Muscle layer of colon (tissue), 2 donors: ENCODE results near the gene ECSIT.

Experiments used
- H3K27ac ChIP-seq: one replicate; pipeline ENCODE4 v1.7.0; 2013; ENCODE audit warnings: low read depth, mild to moderate bottlenecking, low read length, moderate library complexity
- H3K27me3 ChIP-seq, 2 donors: one replicate each; pipeline ENCODE4 v1.7.0; 2013; ENCODE audit warnings: low read length in 2 of 2, mild to moderate bottlenecking in 2 of 2; ENCODE audit not compliant: insufficient read depth in 2 of 2, control insufficient read depth in 1 of 2
- H3K36me3 ChIP-seq: one replicate; pipeline ENCODE4 v1.7.0; 2013; ENCODE audit warnings: mild to moderate bottlenecking, low read length; ENCODE audit not compliant: insufficient read depth
- H3K4me1 ChIP-seq: one replicate; pipeline ENCODE4 v1.7.0; 2013; ENCODE audit warnings: mild to moderate bottlenecking, low read length; ENCODE audit not compliant: insufficient read depth
- H3K4me3 ChIP-seq, 2 donors: one replicate each; pipeline ENCODE4 v1.7.0; 2013; ENCODE audit warnings: low read length in 2 of 2, low read depth in 1 of 2, mild to moderate bottlenecking in 1 of 2, moderate library complexity in 1 of 2
- H3K9ac ChIP-seq: one replicate; pipeline ENCODE4 v1.7.0; 2013; ENCODE audit warnings: low read length
- H3K9me3 ChIP-seq: one replicate; pipeline ENCODE4 v1.7.0; 2013; ENCODE audit warnings: mild to moderate bottlenecking, low read length
- donor health status: abdominal sarcoma.
- donor health status: Adenocarcinoma of cecum.

The ECSIT gene

GRCh38 chr19:11495885-11496284 is 33.0 kb downstream of the ECSIT start:
- no peaks in the 10 kb centered on the region for H3K9me3 ChIP-seq
- no peaks in the 10 kb centered on the region for H3K4me1 ChIP-seq
- peaks cover 11% of the 10 kb centered on the region for H3K36me3 ChIP-seq
- no peak overlapping the region for H3K9ac ChIP-seq
- no peaks in the 10 kb centered on the region for H3K27me3 ChIP-seq
- H3K4me3 ChIP-seq: no peak overlapping the region
- no peak overlapping the region for H3K27ac ChIP-seq

- Histone ChIP-seq H3K27me3 (no peaks in the 10 kb centered on the region), H3K9ac (no peak overlapping the region), H3K4me1 (no peaks in the 10 kb centered on the region), H3K36me3 (peaks cover 11% of the 10 kb centered on the region), H3K9me3 (no peaks in the 10 kb centered on the region), H3K27ac (no peak overlapping the region), H3K4me3 (no peak overlapping the region)
These were observed 33.5 kb downstream of the ECSIT start for GRCh38 chr19:11495481-11495880.

- H3K36me3 ChIP-seq: peaks cover 11% of the 10 kb centered on the region
- H3K9ac ChIP-seq: no peak overlapping the region
- no peak overlapping the region for H3K4me3 ChIP-seq
- H3K27me3 ChIP-seq: no peaks in the 10 kb centered on the region
- no peaks in the 10 kb centered on the region for H3K4me1 ChIP-seq
- H3K27ac ChIP-seq: no peak overlapping the region
- no peaks in the 10 kb centered on the region for H3K9me3 ChIP-seq
These were observed 34.2 kb downstream of the ECSIT start for GRCh38 chr19:11494634-11495285.

- Histone ChIP-seq H3K36me3 (no peaks in the 10 kb centered on the region), H3K4me1 (no peaks in the 10 kb centered on the region), H3K4me3 (no peak overlapping the region), H3K9me3 (no peaks in the 10 kb centered on the region), H3K27me3 (peaks cover 0 to 17% of the 10 kb centered on the region in 2 donors), H3K9ac (no peak overlapping the region), H3K27ac (no peak overlapping the region)
These were observed 39.6 kb downstream of the ECSIT start for GRCh38 chr19:11489378-11489777.

- H3K9me3 ChIP-seq: no peaks in the 10 kb centered on the region
- H3K9ac ChIP-seq: no peak overlapping the region
- H3K4me3 ChIP-seq: no peak overlapping the region
- H3K4me1 ChIP-seq: peaks cover 11% of the 10 kb centered on the region
- no peak overlapping the region for H3K27ac ChIP-seq
- peaks cover 11 to 40% of the 10 kb centered on the region in 2 donors for H3K27me3 ChIP-seq
- H3K36me3 ChIP-seq: no peaks in the 10 kb centered on the region
These were observed 42.1 kb downstream of the ECSIT start for GRCh38 chr19:11486661-11487503.

- peaks cover 20 to 55% of the 10 kb centered on the region in 2 donors for H3K27me3 ChIP-seq
These were observed 43.6 kb downstream of the ECSIT start for GRCh38 chr19:11485245-11485837.

GRCh38 chr19:11483366-11484111 is 45.4 kb downstream of the ECSIT start:
- peaks cover 20 to 70% of the 10 kb centered on the region in 2 donors for H3K27me3 ChIP-seq
- peaks cover 11% of the 10 kb centered on the region for H3K4me1 ChIP-seq
- no peak overlapping the region for H3K9ac ChIP-seq
- no peak overlapping the region for H3K27ac ChIP-seq
- no peak overlapping the region for H3K4me3 ChIP-seq
- H3K9me3 ChIP-seq: no peaks in the 10 kb centered on the region
- no peaks in the 10 kb centered on the region for H3K36me3 ChIP-seq

More at GRCh38 chr19:11485245-11485837, 43.6 kb downstream of the ECSIT start:
- peaks cover 11% of the 10 kb centered on the region for H3K4me1 ChIP-seq
- H3K36me3 ChIP-seq: no peaks in the 10 kb centered on the region
- no peak overlapping the region for H3K4me3 ChIP-seq
- no peak overlapping the region for H3K27ac ChIP-seq
- no peaks in the 10 kb centered on the region for H3K9me3 ChIP-seq
- H3K9ac ChIP-seq: no peak overlapping the region

- H3K9ac ChIP-seq: no peak overlapping the region
- H3K36me3 ChIP-seq: no peaks in the 10 kb centered on the region
- H3K27ac ChIP-seq: no peak overlapping the region
- H3K9me3 ChIP-seq: no peaks in the 10 kb centered on the region
- peaks cover 20 to 70% of the 10 kb centered on the region in 2 donors for H3K27me3 ChIP-seq
- H3K4me1 ChIP-seq: peaks cover 11% of the 10 kb centered on the region
- H3K4me3 ChIP-seq: no peak overlapping the region
These were observed 46.4 kb downstream of the ECSIT start for GRCh38 chr19:11482384-11483050.

- Histone ChIP-seq H3K9me3 (no peaks in the 10 kb centered on the region), H3K9ac (no peak overlapping the region), H3K27me3 (peaks cover 20 to 70% of the 10 kb centered on the region in 2 donors), H3K36me3 (no peaks in the 10 kb centered on the region), H3K4me3 (no peak overlapping the region), H3K4me1 (peaks cover 11% of the 10 kb centered on the region), H3K27ac (no peak overlapping the region)
These were observed 47.2 kb downstream of the ECSIT start for GRCh38 chr19:11481534-11482383.
